Stimulated activated CD8-positive, alpha-beta memory T cell treated with anti-CD3 and anti-CD28 coated beads, Interleukin-2, amount 100 ng/mL, for 1 hour (primary cell): ENCODE data around the gene MTMR12.

ENCODE experiments used
- DNase-seq, 2 donors: peaks; one replicate each; pipeline ENCODE4 v3.0.0-alpha.2; 2020; ENCODE audit warnings: low read depth in 2 of 2

Gene MTMR12, protein sequence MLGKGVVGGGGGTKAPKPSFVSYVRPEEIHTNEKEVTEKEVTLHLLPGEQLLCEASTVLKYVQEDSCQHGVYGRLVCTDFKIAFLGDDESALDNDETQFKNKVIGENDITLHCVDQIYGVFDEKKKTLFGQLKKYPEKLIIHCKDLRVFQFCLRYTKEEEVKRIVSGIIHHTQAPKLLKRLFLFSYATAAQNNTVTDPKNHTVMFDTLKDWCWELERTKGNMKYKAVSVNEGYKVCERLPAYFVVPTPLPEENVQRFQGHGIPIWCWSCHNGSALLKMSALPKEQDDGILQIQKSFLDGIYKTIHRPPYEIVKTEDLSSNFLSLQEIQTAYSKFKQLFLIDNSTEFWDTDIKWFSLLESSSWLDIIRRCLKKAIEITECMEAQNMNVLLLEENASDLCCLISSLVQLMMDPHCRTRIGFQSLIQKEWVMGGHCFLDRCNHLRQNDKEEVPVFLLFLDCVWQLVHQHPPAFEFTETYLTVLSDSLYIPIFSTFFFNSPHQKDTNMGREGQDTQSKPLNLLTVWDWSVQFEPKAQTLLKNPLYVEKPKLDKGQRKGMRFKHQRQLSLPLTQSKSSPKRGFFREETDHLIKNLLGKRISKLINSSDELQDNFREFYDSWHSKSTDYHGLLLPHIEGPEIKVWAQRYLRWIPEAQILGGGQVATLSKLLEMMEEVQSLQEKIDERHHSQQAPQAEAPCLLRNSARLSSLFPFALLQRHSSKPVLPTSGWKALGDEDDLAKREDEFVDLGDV

DNA sequence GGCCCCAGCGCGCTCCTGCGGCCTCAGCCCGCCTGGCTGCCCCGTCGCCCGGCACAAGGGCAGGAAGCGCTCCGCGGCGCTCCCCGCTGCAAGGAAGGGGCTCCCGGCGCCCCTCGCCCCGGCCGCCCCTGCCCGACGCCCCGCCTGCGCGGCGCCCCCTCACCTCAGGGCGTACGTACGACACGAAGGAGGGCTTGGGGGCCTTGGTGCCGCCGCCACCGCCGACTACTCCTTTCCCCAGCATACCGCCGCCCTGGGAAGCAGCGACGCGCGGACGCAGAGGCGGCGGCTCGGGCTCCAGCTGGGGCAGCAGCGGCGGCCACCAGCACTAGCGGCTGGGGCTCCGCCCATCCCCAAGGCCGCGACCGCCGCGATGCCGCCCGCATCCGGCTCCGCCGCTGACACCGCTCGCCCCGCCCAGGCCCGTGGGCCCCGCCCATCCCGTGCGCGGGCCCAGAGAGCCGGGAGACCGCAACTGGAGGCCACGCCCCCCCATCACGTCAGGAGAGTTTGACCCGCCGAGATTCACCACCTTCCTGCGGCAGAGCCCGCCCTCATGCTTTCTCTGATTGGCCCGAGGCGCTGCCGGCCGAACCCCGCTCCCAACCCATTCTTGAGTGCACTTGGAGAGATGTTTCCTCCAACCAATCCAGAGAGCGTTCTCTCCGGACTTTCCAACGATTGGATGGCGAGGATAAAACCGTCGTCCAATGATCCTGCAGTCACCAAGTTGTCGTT, at the start of gene MTMR12:
MTMR12 (minus strand) TSS at position 345 of the 738 bp plus-strand sequence; CDS start at position 244, 101 bp downstream.
- peak; percentile 99 for DNase-seq

DNA sequence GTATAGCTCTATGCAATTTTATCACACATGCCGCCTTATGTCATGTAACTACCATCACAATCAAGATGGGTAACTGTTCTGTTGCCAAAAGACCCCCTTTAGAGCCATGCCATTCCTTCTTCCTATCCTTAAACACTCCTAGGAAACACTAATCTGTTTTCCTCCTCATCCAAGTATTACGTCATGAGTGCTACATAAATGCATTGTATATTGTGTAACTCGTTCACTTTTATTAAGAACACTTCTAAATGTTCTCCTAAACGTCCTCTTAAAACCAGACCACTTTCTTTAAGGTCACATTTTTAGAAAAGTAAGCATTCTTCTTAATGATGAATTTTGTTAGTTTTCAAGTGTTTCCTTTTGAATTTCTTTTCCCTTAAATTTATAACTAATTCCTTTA, 49.8 kb upstream of the MTMR12 start:
- DNase-seq: no peak

DNA sequence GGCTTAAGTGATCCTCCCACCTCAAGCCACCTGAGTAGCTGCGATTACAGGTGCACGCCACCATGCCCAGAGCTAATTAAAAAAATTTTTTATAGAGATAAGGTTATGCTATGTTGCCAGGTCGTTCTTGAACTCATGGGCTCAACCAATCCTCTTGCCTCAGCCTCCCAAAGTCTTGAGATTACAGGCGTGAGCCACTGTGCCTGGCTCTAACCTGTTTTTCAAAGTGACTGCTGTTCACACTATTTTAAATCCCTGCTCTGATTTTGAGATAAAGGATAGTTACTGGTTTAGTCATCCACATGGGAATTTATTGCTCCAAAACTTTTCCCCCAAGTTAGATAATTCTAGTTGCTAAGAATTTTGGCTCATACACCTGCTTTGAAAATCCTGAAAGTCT, 48.2 kb upstream of the MTMR12 start:
- no peak for DNase-seq

DNA sequence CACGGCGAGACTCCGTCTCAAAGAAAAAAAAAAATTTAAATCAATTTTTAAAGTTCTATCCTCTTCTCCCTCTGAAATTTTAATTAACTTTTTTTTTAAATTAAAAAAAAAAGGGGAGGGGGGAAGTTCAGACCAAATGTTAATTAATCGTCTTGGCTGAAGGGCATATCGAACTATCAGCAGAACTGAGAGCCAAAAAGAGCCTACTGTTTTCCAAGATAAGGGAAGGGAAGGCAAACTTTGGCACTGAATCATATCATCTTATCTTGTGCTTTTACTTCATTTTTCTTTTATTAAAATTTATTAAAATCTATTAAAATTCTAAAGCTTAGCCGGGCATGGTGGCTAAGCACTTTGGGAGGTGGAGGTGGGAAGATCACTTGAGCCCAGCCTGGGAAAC, 45.9 kb upstream of the MTMR12 start:
- DNase-seq: no peak

DNA sequence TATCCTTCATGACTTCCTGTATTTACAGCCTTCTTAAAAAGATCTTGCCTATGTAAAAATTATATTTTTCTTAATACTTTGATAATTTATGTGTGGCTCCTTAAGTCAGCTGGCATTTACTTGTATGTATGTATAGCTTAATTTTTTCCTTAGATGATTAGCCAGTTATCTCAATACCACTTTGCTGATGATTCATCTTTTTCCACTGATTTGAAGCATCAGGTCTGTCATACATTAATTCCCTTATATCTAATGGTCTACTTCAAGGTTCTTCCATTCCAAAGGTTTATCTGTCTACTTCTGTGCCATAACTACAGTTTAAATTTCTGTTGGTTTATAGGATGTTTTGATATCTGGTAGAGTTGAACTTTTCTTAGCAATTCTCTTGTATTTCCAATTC, 44.9 kb upstream of the MTMR12 start:
- no peak for DNase-seq

DNA sequence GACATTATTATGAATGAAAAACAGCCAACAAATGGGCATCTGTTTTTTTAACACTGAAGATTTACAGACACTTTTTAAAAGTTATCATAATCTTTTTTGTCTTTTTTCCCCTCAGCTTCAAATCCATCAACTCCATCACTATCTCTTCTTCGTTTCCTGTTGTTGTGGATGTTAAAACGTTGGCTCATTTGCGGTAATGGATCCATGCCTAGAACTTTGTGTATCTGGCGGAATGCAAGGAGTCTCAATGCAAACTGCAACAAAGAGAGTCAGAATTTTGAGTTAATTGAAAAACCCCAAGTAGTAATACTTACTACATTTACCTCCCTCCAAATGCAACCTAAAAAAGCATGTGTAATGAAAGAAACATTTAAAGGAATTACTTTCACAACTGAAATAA, 42.9 kb upstream of the MTMR12 start:
- no peak for DNase-seq

DNA sequence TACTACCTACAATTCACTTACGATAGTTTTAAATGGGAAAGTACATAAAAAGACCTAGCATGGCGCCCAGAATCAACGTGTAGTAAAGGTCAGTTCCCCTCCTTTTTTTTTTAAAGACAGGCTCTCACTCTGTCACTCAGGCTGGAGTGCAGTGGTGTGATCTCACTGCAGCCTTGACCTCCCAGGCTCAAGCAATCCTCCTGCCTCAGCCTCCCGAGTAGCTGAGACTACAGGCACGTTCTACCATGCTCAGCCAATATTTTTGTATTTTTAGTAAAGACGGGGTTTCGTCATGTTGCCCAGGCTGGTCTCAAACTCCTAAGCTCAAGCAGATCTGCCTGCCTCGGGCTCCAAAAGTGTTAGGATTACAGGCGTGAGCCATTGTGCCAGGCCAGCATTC, 40.7 kb upstream of the MTMR12 start:
- no peak for DNase-seq

DNA sequence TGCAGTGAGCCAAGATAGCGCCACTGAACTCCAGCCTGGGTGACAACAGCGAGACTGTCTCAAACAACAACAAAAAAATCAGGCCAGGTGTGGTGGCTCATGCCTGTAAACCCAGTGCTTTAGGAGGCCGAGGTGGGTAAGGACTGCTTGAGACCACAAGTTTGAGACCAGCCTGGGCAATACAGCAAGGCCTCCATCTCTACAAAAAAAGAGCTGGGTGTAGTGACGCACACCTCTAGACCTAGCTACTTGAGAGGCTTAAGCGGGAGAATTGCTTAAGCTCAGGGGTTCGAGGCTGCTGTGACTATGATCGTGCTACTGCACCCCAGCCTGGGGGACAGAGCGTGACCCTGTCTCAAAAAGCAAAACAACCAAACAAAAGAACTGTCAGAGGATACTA, 39.9 kb upstream of the MTMR12 start:
- DNase-seq: no peak

DNA sequence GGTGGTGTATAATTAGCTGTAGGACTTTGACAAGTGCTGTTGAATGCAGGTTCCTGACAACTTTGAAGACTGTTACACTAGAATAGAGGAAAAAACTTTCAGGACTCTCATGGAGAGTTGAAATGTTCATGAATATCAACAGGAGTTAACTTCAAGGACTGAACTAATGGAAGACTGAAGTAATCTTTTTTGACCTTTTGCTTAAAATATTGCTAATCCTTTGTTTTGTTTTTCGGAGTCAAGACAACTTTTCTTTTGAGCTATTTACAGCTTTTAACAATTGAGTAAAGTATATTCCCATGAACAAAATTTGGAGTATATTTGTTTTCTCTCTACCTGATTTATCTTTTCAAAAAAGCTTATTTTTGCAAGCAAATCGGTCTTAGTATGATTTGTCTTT, 34.1 kb upstream of the MTMR12 start:
- no peak for DNase-seq

DNA sequence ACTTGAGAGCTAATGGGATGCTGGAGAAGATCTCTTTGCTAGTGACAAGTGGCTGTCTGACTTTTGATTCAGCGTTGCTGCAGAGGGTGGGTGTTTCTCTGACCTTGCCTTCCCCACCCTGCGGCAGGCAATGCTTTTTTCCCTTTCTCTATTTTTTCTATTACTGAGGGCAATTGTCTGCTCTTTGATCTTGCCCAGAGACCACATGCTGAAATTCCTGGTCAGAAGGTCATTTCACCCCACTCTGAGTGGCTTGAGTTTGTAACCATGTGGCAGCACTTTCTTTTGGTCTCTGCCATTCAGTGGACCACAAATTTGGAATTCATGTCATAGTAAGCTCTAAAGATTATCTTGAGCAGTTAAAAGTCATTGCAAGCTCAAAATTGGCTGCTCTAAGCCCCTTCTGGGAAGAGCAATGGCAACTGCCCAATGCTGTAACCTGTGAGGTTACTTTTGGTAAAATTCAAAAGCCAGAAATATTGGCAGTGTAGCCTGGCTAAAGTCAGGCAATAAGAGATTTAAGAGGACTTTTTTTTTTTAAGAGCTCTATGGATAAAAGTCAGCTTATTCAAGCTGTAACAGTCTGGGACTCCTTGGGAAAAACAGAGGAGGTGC, 30.4 kb upstream of the MTMR12 start:
- no peak for DNase-seq

DNA sequence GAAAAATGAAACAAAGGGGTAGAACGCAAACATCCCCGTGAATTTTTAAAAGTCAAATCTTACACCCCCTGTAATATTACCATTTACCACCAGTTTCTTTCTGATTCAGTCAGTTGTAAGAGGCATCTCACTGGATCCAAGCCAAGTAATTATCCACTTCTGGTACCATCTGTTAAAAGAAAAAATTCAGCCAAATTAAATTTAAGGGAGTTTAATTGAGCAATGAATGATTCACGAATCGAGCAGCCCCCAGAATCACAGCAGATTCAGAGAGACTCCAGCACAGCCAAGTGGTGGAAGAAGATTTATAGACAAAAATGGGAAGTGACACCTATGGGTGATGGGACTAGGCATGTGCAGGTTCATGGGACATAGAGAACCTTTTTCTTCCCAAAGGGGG, 29.9 kb upstream of the MTMR12 start:
- no peak for DNase-seq

DNA sequence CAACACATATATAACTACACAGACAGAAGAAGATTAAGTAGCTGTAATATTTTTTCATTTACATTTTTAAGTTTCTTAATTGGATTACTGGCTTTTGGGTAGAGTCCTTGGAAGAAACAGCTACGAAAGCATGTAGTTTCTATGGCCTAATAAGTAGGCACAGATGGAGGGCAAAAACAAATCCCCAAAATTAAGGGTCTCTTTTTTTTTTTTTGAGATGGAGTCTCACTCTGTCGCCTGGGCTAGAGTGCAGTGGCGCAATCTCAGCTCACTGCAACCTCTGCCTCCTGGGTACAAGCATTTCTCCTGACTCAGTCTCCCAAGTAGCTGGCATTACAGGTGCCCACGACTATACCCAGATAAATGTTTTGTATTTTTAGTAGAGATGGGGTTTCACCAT, 27.1 kb upstream of the MTMR12 start:
- no peak for DNase-seq

DNA sequence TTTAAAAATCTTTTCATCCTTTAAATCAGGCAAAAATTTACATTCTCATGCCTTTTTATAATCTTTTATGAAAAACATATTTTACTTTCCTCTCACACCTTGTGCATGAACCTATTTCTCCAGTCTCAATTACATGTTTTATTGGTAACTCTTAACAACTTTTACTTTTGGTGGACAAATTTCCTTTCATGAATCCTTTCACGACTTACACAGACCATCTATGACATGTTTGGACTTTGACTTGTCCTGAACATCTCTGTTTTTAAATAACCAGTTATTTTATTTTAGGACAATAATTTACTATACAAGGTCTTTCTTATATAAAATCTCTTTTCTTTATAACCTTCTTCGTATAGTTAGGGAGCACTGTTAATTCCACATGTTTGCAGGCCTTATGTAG, 26.5 kb upstream of the MTMR12 start:
- no peak for DNase-seq

DNA sequence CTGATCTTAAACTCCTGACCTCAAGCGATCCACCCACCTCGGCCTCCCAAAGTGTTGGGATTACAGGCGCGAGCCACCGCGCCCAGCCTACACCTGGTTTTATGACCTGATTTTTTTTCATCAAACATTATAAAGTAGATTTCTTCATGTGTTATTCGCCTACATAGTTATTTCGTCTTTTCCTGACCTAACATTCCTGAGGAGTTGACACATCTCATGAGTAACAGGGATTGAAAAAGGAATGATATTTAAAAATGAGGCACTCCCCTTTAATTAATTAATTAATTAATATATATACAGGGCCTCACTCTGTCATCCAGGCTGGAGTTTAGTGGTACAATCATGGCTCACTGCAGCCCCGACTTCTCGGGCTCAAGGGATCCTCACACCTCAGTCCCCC, 20.2 kb upstream of the MTMR12 start:
- DNase-seq: no peak

DNA sequence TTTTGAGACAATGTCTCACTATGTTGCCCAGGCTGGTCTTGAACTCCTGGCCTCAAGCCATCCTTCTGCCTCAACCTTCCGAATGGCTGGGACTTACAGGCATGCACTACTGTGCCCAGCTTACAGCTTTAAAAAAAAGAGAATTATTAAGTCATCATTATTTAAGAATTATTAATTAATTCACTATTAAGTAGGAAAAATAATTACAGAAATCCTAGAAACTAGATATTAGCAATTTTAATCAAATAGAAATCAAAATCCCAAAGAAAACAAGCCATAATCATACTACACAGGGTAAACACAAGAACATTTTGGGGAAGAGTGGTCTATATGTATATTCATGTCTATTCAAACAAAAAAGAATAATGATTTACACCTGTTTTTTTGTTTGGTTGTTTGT, 19.6 kb upstream of the MTMR12 start:
- DNase-seq: no peak

DNA sequence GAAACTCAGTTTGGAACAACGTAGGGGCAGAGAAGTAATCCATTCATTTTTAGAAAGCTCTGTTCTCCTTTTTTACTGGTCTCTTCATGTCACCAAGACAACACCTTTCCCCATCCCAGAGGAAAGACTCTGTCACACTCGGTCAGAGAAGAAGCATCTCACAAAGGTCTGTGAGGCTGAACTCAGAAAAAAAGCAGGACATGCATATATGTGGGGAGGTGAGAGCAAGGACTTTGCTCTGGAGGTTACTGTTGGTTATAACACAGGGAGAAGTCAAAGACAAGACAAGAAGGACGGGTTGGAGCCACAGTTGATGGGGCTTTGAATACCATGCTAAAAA, 19.2 kb upstream of the MTMR12 start:
- no peak for DNase-seq

DNA sequence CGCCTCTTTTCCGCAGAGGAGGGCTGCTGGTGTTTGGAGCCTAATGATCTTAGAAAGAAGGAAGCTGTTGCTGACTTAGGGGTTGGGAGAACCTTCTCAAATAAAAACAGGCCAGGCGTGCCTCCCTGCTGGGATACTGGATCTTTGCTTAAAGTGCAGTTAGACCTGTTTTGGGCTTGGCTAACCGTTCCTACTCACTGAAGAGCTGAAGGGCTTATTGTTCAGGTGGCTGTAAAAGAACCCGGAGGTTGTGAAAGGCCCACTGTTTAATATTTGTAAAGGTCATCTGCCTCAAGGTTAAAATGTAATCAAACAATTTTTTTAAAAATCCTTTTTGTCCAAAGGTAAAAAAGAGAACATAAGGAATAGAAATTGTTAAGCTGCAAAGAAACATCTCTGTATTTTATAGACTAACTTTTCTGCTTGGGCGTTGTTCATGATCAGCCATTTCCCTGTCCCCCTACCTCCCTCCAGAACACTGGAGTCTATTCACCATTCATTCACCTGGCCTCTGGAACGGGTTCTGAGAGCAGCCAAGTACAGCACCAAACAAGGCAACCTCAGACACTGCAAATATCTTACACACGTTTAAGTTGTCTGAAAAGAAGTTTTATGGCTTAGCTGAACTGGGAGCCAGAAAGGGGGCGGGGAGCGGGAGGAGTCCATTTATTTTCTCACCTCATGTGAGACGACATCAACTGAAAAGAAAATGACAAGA, 18.6 kb upstream of the MTMR12 start:
- no peak for DNase-seq

DNA sequence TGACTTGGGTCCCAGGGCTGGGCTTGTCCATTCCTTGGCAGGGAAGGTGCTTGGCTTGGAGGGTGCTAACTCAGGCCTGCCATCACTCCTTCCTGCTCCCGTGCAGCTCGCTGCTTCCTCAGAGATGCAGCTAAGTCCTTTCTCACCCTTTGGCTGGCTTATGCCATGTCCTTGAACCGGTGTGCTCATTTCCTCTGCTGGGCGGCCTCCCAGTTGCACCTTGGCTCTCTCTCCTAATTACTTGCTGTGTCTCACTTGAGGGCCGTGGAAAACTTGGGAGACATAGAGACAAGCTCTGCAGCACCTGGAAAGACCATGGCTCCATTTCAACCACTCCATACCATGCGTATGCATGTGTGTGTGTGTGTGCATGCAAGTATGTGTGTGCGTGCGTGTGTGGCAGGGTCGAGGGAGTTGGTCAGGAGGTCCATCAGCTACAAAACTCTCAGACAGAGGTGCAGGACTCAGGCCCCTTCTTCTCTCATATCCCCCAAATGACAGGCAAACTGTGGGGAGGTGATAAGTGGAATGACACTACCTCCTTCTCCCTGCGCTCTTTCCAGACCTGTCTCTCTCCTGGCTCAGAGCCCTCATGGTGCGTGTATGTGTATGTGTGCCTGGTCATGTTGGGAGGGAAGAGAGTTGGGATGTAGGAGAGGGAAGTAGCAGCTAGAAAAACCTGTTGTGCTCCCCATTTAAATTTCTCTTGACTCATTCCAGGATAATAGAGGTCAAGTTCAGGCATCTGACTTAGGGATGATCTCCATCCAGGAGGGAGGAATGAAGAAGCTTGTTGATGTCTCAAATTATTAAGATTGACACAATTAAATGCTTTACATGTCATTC, 17.6 kb upstream of the MTMR12 start:
- no peak for DNase-seq

DNA sequence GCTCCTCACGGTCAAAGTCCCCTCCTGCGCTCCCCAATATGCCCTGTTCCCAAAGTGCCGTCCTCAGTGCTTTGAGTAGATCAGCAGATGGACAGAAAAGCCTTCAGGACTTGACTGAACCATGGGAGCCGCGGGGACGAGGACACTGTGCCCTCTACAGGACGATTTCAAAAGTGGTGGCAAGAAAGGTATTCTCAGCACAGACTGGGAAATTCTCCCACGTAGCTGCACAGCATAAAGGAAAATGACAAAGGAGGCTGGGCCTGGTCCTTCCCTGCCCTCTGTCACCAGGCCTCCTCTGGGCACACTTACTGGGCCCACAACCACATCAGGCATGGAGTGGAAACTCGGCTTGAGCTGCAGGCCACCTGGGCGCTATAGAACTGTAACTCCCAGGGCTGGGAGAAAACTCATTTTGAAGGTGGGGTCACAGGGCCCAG, 16.7 kb upstream of the MTMR12 start:
- peak; percentile 13 to 21 for DNase-seq

DNA sequence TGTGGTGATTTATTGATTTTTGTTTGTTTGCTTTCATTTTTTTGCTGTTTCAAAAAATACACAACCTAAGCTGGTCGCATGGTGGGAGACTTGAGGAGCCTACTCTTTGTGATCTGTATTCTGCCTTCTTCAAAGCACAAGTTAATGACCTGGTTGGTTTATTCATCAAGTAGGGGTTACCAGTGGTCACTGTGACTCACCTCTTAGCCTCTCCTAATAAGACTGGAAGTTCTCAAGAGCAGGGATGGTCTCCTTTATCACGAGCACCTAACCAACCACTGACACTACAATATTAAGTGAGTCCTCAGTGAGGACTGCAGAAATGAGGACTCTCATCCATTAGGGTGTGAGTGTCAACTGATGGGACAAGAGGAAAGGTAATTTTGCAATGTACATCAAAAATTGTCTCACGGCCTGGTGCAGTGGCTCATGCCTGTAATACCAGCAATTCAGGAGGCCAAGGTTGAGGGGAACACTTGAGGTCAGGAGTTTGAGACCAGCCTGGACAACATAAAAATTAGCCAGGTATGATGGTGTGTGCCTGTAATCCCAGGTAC, 13.6 kb upstream of the MTMR12 start:
- DNase-seq: no peak
